ENCODE data around the gene RABGAP1L. TPM values are rescaled to one million over a fixed set of nuclear protein-coding genes. Genes with fewer than 3 reads are reported as not detected.

RABGAP1L gene
- total RNA-seq, 1 donor from 2014 or later: 30.2 TPM

GRCh38 chr1:174258148-174258550, 98.8 kb downstream of the RABGAP1L start:
- H3K36me3 Mint-ChIP-seq (ENCODE audit: low read depth, unreplicated experiment): no peaks in the 10 kb centered on the region
- DNase-seq (ENCODE audit: low spot score): peak; percentile 56
- no peak overlapping the region for H3K4me3 Mint-ChIP-seq (ENCODE audit: unreplicated experiment)
- no peaks in the 10 kb centered on the region for H3K9me3 Mint-ChIP-seq (ENCODE audit: unreplicated experiment)
- H3K27ac Mint-ChIP-seq (ENCODE audit: unreplicated experiment): no peak overlapping the region
- H3K27me3 Mint-ChIP-seq (ENCODE audit: unreplicated experiment): no peaks in the 10 kb centered on the region
- no peaks in the 10 kb centered on the region for H3K4me1 Mint-ChIP-seq (ENCODE audit: unreplicated experiment)
- peak; percentile 86 for TF ChIP-seq CTCF (IDR thresholded peaks at IDR 0.05; ENCODE audit: unreplicated experiment)

- Mint-ChIP-seq H3K9me3 (ENCODE audit: unreplicated experiment) (no peaks in the 10 kb centered on the region), H3K36me3 (ENCODE audit: low read depth, unreplicated experiment) (no peaks in the 10 kb centered on the region), H3K4me3 (ENCODE audit: unreplicated experiment) (no peak overlapping the region), H3K4me1 (ENCODE audit: unreplicated experiment) (no peaks in the 10 kb centered on the region), H3K27me3 (ENCODE audit: unreplicated experiment) (no peaks in the 10 kb centered on the region), H3K27ac (ENCODE audit: unreplicated experiment) (no peak overlapping the region)
- no peak for DNase-seq (ENCODE audit: low spot score)
- TF ChIP-seq CTCF (IDR thresholded peaks at IDR 0.05; ENCODE audit: unreplicated experiment): peak; percentile 59
Measured at GRCh38 chr1:174262349-174263241, 103.3 kb downstream of the RABGAP1L start.

GRCh38 chr1:174265282-174265681, 106.0 kb downstream of the RABGAP1L start:
- no peaks in the 10 kb centered on the region for H3K27me3 Mint-ChIP-seq (ENCODE audit: unreplicated experiment)
- no peaks in the 10 kb centered on the region for H3K9me3 Mint-ChIP-seq (ENCODE audit: unreplicated experiment)
- no peak for TF ChIP-seq CTCF (IDR thresholded peaks at IDR 0.05; ENCODE audit: unreplicated experiment)
- no peak overlapping the region for H3K27ac Mint-ChIP-seq (ENCODE audit: unreplicated experiment)
- no peaks in the 10 kb centered on the region for H3K36me3 Mint-ChIP-seq (ENCODE audit: low read depth, unreplicated experiment)
- no peak for DNase-seq (ENCODE audit: low spot score)
- no peaks in the 10 kb centered on the region for H3K4me1 Mint-ChIP-seq (ENCODE audit: unreplicated experiment)
- H3K4me3 Mint-ChIP-seq (ENCODE audit: unreplicated experiment): no peak overlapping the region

- Mint-ChIP-seq H3K4me3 (ENCODE audit: unreplicated experiment) (no peak overlapping the region), H3K27me3 (ENCODE audit: unreplicated experiment) (no peaks in the 10 kb centered on the region), H3K36me3 (ENCODE audit: low read depth, unreplicated experiment) (no peaks in the 10 kb centered on the region), H3K4me1 (ENCODE audit: unreplicated experiment) (no peaks in the 10 kb centered on the region), H3K9me3 (ENCODE audit: unreplicated experiment) (no peaks in the 10 kb centered on the region), H3K27ac (ENCODE audit: unreplicated experiment) (no peak overlapping the region)
- DNase-seq (ENCODE audit: low spot score): no peak
- TF ChIP-seq CTCF (IDR thresholded peaks at IDR 0.05; ENCODE audit: unreplicated experiment): no peak
Measured at GRCh38 chr1:174266476-174266875, 107.2 kb downstream of the RABGAP1L start.

GRCh38 chr1:174266991-174267612, 107.8 kb downstream of the RABGAP1L start:
- Mint-ChIP-seq H3K27me3 (ENCODE audit: unreplicated experiment) (no peaks in the 10 kb centered on the region), H3K36me3 (ENCODE audit: low read depth, unreplicated experiment) (no peaks in the 10 kb centered on the region), H3K4me3 (ENCODE audit: unreplicated experiment) (no peak overlapping the region), H3K9me3 (ENCODE audit: unreplicated experiment) (no peaks in the 10 kb centered on the region), H3K27ac (ENCODE audit: unreplicated experiment) (no peak overlapping the region), H3K4me1 (ENCODE audit: unreplicated experiment) (no peaks in the 10 kb centered on the region)
- TF ChIP-seq CTCF (IDR thresholded peaks at IDR 0.05; ENCODE audit: unreplicated experiment): no peak
- no peak for DNase-seq (ENCODE audit: low spot score)

All from endothelial cell (in vitro differentiated cells).